T-helper 2 cell treated with Interferon-gamma antibody and Interleukin-4, amounts not matched to agents 5 μg/mL and 100 μg/mL, for 36 hours (primary cell): ENCODE results near the gene CRELD2.
A peak's percentile ranks its signal among the peaks of the same experiment; 100 is the strongest.

Experiments used
- DNase-seq: peaks from one replicate; pipeline ENCODE4 v3.0.0; 2021; ENCODE audit warnings: low spot score
- H3K27ac Mint-ChIP-seq: one replicate; pipeline ENCODE4 v1.8.0; 2021; ENCODE audit warnings: mild to moderate bottlenecking, mixed read lengths
- H3K27me3 Mint-ChIP-seq: one replicate; pipeline ENCODE4 v1.8.0; 2021; ENCODE audit warnings: low read depth, mixed read lengths
- H3K36me3 Mint-ChIP-seq: one replicate; pipeline ENCODE4 v1.8.0; 2021; ENCODE audit warnings: low read depth, mixed read lengths
- H3K4me1 Mint-ChIP-seq: one replicate; pipeline ENCODE4 v1.8.0; 2021; ENCODE audit warnings: low read depth, mixed read lengths
- H3K4me3 Mint-ChIP-seq: one replicate; pipeline ENCODE4 v1.8.0; 2022; ENCODE audit warnings: mild to moderate bottlenecking, moderate library complexity, mixed read lengths
- H3K9me3 Mint-ChIP-seq: one replicate; pipeline ENCODE4 v1.8.0; 2021; ENCODE audit warnings: mixed read lengths

CRELD2 gene, protein sequence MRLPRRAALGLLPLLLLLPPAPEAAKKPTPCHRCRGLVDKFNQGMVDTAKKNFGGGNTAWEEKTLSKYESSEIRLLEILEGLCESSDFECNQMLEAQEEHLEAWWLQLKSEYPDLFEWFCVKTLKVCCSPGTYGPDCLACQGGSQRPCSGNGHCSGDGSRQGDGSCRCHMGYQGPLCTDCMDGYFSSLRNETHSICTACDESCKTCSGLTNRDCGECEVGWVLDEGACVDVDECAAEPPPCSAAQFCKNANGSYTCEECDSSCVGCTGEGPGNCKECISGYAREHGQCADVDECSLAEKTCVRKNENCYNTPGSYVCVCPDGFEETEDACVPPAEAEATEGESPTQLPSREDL

DNA sequence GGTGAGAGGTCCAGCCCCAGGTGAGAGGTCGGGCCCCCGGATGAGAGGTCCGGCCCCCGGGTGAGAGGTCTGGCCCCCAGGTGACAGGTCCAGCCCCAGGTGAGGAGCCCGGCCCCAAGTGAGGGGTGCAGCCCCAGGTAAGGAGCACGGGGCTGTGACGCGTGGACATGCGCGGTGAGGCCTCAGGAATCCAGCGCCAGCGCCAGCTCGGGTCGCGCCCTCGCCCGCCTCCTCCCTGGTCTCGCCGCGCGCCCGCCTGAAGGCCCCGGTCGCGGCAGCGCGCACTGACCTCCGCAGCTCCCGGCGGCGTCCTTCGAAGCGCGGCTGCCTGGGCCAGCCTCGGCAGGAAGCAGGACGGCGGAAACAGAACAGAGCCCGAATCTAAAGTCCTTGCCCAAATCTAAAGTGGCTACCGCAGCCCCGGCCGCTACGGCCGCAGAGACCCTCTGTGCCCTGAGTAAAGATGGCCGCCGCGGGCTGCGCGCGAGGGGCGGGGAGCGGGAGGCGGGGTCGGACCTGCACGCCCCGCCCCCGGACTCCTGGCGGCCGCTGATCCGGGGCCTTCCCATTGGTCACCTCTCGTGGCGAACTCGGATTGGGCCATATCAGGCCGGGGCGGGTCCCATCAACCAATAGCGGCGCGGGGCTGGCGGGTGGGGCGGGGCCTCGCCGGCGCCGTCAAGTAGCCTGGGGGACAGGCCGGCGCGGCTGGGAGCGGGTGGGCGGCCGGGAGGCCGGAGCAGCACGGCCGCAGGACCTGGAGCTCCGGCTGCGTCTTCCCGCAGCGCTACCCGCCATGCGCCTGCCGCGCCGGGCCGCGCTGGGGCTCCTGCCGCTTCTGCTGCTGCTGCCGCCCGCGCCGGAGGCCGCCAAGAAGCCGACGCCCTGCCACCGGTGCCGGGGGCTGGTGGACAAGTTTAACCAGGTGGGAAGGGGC, at the start of gene CRELD2, which contains the start of gene ALG12:
Gene CRELD2 (plus strand): TSS at position 661 of the 937 bp plus-strand sequence. CDS start 136 bp downstream, at position 797.
Gene ALG12 (minus strand): TSS at position 465 of the 937 bp plus-strand sequence. CDS start 4,673 bp downstream, outside the sequence.
- DNase-seq, result peak; percentile 96
- Mint-ChIP-seq H3K4me1 (peaks cover 15% of the 10 kb centered on the region), H3K27me3 (no peaks in the 10 kb centered on the region), H3K27ac (peak within 1 kb of the TSS; percentile 90), H3K4me3 (peak within 1 kb of the TSS; percentile 88), H3K9me3 (no peaks in the 10 kb centered on the region), H3K36me3 (peaks cover 18% of the 10 kb centered on the region)

DNA sequence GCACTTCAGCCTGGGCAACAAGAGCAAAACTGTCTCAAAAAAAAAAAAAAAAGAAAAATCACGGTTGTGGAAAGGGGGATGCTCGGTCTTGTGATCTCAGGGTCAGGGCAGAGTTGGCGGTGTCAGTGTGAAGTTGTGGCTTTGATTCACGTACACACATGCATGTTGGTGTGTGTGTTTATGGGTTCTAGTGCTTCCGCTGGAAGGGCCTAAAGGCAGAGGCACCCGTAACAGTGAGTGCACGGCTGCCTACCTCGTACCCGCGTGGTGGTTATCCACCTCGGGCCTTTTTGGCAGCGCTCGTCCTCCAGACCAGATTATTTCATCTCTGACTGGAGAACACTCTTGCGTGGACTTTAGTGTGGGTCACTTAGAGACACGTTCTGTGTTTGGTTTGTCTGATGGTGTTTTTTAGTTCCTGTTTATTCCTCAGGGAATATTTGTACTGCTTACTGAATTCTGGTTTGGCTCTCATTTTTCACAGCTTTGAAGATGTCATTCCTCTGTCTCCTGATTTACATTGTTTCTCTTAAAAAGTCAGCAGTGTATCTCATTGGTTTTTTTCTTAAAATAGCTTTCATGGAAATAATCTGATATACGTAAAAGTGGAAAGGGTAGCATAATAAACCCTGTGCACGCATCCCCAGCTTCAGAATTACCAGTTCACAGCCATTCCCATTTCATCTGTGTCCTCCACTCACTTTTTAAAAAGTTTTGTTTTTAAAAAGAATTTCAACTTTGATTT, 49.2 kb upstream of the CRELD2 start:
- no peak for DNase-seq
- Mint-ChIP-seq H3K4me3 (peak overlapping the region; percentile 63), H3K4me1 (peaks cover 71% of the 10 kb centered on the region), H3K9me3 (peaks cover 43% of the 10 kb centered on the region), H3K27me3 (no peaks in the 10 kb centered on the region), H3K36me3 (peaks cover 67% of the 10 kb centered on the region), H3K27ac (peak overlapping the region; percentile 82)

DNA sequence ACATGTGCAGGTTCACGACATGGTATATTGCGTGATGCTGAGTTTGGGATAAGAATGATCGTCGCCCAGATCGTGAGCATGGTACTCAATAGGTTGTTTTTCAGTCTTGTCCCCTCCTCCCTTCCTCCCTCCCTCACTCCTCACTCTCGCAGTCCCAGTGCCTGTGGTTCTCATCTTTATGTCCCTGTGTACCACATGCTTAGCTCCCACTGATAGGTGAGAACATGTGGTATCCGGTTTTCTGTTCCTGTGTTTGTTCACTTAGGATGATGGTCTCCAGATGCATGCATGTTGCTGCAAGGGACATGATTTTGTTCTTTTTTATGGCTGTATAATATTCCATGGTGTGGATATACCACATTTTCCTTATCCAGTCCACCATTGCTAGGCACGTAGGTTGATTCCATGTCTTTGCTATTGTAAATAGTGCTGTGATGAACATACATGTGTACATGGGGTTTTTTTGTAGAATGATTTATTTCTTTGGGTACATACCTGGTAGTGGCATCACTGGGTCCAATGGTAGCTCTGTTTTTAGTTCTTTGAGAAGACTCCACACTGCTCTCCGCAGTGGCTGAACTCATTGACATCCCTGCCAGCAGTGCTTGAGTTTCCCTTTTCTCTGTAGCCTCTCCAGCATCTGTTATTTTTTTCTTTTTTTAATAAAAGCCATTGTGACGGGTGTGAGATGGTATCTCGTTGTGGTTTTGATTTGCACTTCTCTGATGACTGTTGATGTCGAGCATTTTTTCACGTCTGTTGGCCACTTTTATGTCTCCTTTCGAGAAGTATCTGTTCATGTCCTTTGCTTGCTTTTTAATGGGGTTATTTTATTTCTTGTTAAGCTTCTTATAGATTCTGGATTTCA, 48.4 kb upstream of the CRELD2 start:
- Mint-ChIP-seq H3K36me3 (peaks cover 70% of the 10 kb centered on the region), H3K27ac (peak overlapping the region; percentile 82), H3K27me3 (no peaks in the 10 kb centered on the region), H3K9me3 (peaks cover 43% of the 10 kb centered on the region), H3K4me3 (peak overlapping the region; percentile 63), H3K4me1 (peaks cover 71% of the 10 kb centered on the region)
- DNase-seq, result peak; percentile 56

DNA sequence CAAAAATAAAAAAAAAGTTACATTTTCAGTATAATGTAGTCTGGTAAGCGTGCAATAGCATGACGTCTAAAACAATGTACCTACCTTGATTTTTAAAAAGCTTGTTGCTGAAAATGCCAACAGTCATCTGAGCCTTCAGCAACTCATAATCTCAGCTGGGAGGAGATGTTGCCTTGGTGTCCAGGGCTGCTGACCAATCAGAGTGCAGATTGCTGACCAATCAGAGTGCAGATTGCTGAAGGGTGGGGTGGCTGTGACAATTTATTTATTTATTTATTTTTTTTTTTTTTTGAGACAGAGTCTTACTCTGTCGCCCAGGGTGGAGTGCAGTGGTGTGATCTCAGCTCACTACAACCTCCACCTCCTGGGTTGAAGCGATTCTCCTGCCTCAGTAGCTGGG, 47.0 kb upstream of the CRELD2 start:
- H3K27me3 Mint-ChIP-seq, result no peaks in the 10 kb centered on the region
- peaks cover 62% of the 10 kb centered on the region for H3K4me1 Mint-ChIP-seq
- H3K9me3 Mint-ChIP-seq, result peaks cover 32% of the 10 kb centered on the region
- H3K36me3 Mint-ChIP-seq, result peaks cover 70% of the 10 kb centered on the region
- DNase-seq, result no peak
- no peak overlapping the region for H3K4me3 Mint-ChIP-seq
- no peak overlapping the region for H3K27ac Mint-ChIP-seq

DNA sequence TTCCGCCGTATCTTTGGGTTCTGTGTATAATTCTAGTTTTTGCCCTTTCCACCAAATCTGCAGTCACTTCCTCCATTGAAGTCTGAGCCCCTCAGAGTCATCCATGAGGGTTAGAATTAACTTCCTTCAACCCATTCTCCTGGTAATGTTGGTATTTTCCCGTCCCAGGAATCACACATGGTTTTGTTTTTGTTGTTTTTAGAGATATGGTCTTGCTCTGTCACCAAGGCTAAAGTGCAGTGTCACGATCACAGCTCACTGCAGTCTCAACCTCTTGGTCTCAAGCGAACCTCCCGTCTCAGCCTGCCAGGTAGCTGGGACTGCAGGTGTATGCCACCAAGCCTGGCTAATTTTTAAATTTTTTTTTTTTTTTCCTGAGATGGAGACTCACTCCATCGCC, 46.1 kb upstream of the CRELD2 start:
- peaks cover 67% of the 10 kb centered on the region for H3K36me3 Mint-ChIP-seq

DNA sequence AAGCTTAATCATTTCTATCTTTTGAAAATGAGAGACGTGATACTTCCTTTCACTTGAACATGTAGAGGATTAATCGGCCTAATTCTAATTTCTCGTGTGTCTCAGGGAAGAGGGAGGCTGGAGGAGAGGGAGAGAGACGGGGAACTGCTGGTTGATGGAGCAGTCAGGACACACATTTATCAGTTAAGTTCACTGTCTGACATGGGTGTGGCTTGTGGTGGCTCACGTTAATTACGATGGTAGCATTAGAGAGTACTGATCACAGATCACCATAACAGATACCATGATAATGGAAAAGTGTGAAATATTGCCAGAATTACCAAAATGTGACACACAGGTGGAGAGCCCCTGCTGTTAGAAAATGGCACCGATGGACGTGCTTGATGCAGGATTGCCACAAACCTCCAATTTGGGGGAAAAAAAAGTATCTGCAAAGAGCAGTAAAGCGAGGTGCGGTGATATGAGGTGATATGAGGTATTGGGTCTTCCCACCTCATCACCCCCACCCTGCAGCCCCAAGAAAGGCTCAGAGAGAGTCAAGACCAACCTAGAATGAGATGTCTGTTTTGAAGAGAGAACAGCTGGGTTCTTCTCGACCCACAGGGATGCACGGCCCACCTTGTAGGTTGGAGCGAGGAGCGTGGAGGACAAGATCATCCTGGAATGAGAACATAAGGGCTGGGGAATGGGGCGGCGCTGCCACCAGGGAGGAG, 45.0 kb upstream of the CRELD2 start:
- Mint-ChIP-seq H3K27me3 (no peaks in the 10 kb centered on the region), H3K36me3 (peaks cover 65% of the 10 kb centered on the region), H3K27ac (no peak overlapping the region), H3K9me3 (peaks cover 23% of the 10 kb centered on the region), H3K4me3 (no peak overlapping the region), H3K4me1 (peaks cover 49% of the 10 kb centered on the region)
- no peak for DNase-seq

More for the DNA sequence above, 46.1 kb upstream of the CRELD2 start:
- Mint-ChIP-seq H3K27ac (no peak overlapping the region), H3K9me3 (peaks cover 23% of the 10 kb centered on the region), H3K27me3 (no peaks in the 10 kb centered on the region), H3K4me1 (peaks cover 54% of the 10 kb centered on the region), H3K4me3 (no peak overlapping the region)
- DNase-seq, result no peak

DNA sequence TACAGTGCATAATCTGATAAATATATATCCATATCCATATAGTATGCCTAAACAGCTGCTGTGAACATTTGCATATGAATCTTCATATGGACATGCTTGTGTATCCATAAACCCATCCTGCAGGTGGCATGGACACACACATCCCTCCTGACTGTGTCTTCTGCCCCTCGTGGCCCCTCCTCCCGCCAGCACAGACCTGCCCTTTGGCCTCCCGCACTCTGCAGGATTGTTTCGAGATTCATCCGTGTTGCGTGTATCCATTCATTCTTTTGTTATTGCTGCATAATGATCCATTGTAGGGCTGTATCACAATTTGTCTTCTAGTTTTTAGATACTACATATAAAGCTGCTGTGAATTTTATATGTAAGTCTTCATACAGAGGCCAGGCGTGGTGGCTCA, 40.8 kb upstream of the CRELD2 start:
- H3K4me1 Mint-ChIP-seq, result peaks cover 43% of the 10 kb centered on the region
- peaks cover 61% of the 10 kb centered on the region for H3K36me3 Mint-ChIP-seq
- no peak for DNase-seq
- H3K9me3 Mint-ChIP-seq, result peaks cover 12% of the 10 kb centered on the region
- peak overlapping the region; percentile 31 for H3K27ac Mint-ChIP-seq
- H3K27me3 Mint-ChIP-seq, result no peaks in the 10 kb centered on the region
- no peak overlapping the region for H3K4me3 Mint-ChIP-seq

DNA sequence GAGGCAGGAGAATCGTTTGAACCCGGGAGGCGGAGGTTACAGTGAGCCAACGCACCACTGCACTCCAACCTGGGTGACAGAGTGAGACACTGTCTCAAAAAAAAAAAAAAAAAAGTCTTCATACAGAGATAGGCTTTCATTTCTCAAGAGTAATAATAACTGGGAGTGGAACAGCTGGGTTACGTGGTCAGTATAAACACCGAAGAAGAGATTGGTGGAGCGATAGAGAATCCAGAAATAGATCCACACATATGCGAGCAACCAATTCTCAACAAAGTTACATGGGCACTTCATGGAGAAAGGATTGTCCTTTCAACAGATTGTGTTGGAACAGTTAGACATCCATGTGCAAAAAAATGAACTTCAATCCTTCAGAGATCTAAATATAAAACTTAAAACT, 40.2 kb upstream of the CRELD2 start:
- Mint-ChIP-seq H3K27me3 (no peaks in the 10 kb centered on the region), H3K36me3 (peaks cover 57% of the 10 kb centered on the region), H3K27ac (peak overlapping the region; percentile 15), H3K9me3 (peaks cover 12% of the 10 kb centered on the region), H3K4me1 (peaks cover 45% of the 10 kb centered on the region), H3K4me3 (no peak overlapping the region)
- no peak for DNase-seq

DNA sequence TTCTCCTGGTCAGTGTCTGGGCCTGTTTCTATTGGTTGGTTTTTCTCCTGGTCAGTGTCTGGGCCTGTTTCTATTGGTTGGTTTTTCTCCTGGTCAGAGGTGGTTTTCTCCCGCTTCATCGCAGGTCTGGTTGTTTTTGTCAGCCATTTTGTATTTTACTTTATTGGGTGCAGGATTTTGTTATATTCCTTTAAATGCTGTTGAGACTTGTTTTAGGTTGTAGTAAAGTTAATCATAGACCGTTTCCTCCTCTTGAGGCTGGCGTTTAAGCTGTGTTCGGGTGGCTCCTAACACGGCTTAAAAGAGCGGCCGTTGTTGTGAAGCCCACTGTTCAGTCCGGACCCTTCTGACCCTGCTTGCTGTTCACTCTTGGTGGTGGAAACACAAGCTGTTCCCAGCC, 38.6 kb upstream of the CRELD2 start:
- Mint-ChIP-seq H3K9me3 (peaks cover 12% of the 10 kb centered on the region), H3K27ac (peak overlapping the region; percentile 86), H3K4me3 (peak overlapping the region; percentile 71), H3K27me3 (no peaks in the 10 kb centered on the region), H3K36me3 (peaks cover 56% of the 10 kb centered on the region), H3K4me1 (peaks cover 37% of the 10 kb centered on the region)
- DNase-seq, result no peak

DNA sequence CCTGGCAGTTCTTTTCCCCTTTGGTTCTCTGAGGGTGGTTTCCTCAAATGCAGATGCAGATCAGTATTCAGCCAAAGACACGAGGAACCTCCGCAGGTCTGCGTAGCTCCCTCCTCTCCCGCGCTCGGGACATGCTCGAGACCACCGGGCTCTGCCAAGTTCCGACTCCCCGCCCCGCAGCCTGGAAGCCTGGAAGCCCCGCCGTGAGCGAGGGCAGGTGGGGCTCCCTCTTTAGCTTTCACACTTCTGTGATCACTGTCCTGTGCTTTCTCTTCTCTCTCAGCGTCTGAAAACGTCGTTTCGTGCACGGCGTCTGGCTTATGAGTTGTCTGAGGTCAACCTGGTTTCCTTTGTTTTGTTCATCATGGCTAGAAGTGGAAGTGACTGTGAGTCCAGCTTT, 38.2 kb upstream of the CRELD2 start:
- H3K27me3 Mint-ChIP-seq, result no peaks in the 10 kb centered on the region
- H3K4me3 Mint-ChIP-seq, result peak overlapping the region; percentile 71
- H3K4me1 Mint-ChIP-seq, result peaks cover 37% of the 10 kb centered on the region
- peaks cover 54% of the 10 kb centered on the region for H3K36me3 Mint-ChIP-seq
- peak; percentile 32 for DNase-seq
- H3K9me3 Mint-ChIP-seq, result peaks cover 12% of the 10 kb centered on the region
- H3K27ac Mint-ChIP-seq, result peak overlapping the region; percentile 86

DNA sequence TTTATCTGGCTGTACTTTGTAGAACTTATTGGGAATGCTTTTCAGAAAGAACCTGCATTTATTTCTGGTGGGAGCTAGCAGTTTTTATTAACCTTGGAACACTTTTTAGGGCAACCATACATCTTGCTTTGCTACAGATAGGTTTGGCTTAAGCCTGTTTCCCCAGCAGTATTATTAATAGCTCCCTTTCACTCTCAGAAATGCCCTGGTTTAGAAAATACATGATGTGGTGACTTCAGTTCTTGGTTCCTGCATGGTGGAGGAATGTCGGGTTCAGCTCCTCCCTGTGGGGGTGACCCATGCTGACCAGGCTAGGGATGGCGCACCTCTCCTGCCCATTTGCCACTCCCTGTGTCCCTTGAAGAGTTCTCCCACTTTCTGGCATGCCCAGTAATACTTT, 36.6 kb upstream of the CRELD2 start:
- DNase-seq, result no peak
- peaks cover 12% of the 10 kb centered on the region for H3K9me3 Mint-ChIP-seq
- peaks cover 37% of the 10 kb centered on the region for H3K4me1 Mint-ChIP-seq
- peaks cover 50% of the 10 kb centered on the region for H3K36me3 Mint-ChIP-seq
- peak overlapping the region; percentile 32 for H3K27ac Mint-ChIP-seq
- H3K27me3 Mint-ChIP-seq, result no peaks in the 10 kb centered on the region
- H3K4me3 Mint-ChIP-seq, result peak overlapping the region; percentile 25

DNA sequence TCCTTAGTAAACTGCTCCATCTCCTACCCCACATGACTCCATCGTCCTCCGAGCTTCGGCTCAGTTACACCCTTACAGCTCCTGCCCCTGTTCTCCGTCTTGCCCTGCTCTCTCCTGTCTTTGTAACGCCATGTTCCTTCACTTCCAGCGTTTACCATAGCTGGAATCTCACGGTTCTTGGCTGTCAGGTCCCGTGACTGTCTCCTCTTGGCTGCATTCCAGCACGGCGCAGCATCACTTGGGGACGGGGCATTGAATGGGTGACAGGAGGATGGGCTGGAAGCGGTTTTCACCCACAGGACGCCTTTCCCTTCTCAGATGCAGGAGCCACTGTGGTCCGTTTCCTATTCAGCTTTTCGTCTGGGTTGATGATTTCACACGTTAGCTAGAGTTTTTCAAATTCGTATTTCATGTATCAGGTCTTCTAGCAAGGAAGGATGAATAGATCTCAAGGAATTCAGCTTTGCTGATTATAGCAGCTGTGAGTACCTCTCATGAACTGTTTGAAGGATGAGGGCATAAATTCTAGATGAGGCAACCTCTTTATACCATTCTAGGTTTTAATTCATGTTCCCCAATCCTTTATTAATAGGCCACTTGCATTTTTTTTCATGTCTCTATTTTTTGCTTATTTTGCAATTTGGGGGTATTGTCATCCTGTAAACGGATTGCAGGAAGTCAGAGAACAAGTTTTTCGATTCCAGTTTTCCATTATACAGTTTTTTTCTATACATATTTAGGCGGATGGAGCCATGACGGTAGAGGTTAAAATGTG, 35.7 kb upstream of the CRELD2 start:
- Mint-ChIP-seq H3K9me3 (peaks cover 10% of the 10 kb centered on the region), H3K4me3 (no peak overlapping the region), H3K27me3 (no peaks in the 10 kb centered on the region), H3K36me3 (peaks cover 55% of the 10 kb centered on the region), H3K4me1 (peaks cover 36% of the 10 kb centered on the region), H3K27ac (peak overlapping the region; percentile 60)
- no peak for DNase-seq
